Coronary artery (tissue), 2 donors: ENCODE data around the gene CENPF.

Experiments used
- DNase-seq: peaks from one replicate; pipeline ENCODE4 v3.0.0-alpha.2; 2017; ENCODE audit warnings: low spot score
- H3K27ac ChIP-seq, 2 donors: fragments of 200-600 bp; sonication (generic); one replicate each; pipeline ENCODE4 v1.5.1; 2016 to 2019
- H3K4me3 ChIP-seq: fragments of 200-600 bp; sonication (generic); 2 replicates; pipeline ENCODE4 v1.5.1; 2016; ENCODE audit warnings: mild to moderate bottlenecking, moderate library complexity
- TF ChIP-seq, protein P1 (sequence below): fragments of 200-600 bp; sonication (generic); IDR thresholded peaks from one replicate; pipeline ENCODE4 v1.5.1; 2019; ENCODE audit warnings: antibody characterized with exemption

The CENPF gene

DNA sequence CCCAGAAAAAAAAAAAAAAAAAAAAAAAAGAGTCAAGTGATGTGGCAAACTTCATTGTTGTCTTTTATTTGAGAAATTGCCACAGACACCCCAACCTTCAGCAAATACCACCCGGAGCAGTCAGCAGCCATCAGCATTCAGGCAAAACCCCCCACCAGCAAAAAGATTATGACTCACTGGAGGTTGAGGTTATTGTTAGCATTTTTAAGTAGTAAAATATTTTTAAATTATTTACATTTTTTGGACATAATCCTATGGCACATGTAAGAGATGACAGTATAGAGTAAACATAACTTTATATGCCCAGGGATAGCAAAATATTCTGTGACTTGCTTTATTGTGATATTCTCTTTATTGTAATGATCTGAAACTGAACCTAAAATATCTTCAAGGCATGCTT is 95.6 kb downstream of the CENPF start:
- TF ChIP-seq, protein P1, sequence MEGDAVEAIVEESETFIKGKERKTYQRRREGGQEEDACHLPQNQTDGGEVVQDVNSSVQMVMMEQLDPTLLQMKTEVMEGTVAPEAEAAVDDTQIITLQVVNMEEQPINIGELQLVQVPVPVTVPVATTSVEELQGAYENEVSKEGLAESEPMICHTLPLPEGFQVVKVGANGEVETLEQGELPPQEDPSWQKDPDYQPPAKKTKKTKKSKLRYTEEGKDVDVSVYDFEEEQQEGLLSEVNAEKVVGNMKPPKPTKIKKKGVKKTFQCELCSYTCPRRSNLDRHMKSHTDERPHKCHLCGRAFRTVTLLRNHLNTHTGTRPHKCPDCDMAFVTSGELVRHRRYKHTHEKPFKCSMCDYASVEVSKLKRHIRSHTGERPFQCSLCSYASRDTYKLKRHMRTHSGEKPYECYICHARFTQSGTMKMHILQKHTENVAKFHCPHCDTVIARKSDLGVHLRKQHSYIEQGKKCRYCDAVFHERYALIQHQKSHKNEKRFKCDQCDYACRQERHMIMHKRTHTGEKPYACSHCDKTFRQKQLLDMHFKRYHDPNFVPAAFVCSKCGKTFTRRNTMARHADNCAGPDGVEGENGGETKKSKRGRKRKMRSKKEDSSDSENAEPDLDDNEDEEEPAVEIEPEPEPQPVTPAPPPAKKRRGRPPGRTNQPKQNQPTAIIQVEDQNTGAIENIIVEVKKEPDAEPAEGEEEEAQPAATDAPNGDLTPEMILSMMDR, result no peak
- DNase-seq, result no peak
- Histone ChIP-seq H3K27ac (no peak overlapping the region), H3K4me3 (no peak overlapping the region)

DNA sequence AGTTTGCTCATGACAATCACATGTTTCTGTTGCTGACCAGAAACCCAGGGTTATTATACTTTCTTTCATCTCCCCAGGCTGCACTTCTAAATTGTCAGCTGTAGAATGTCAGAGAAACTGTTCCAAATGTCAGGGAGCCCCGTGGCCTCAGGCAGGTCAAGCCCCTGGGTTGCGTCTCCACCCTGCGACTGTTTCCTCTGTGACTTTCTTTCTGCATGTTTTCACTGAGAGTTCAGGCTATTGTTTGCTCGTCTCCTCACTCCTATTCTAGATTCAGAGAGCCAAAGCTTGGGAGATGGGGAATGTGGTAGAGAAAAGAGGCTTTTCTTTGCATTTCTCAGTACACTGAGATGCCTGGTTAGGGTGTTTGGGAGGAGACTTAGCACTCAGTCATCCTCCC is 97.4 kb downstream of the CENPF start:
- no peak overlapping the region for H3K4me3 ChIP-seq
- TF ChIP-seq, protein P1, result no peak
- DNase-seq, result no peak
- no peak overlapping the region for H3K27ac ChIP-seq

DNA sequence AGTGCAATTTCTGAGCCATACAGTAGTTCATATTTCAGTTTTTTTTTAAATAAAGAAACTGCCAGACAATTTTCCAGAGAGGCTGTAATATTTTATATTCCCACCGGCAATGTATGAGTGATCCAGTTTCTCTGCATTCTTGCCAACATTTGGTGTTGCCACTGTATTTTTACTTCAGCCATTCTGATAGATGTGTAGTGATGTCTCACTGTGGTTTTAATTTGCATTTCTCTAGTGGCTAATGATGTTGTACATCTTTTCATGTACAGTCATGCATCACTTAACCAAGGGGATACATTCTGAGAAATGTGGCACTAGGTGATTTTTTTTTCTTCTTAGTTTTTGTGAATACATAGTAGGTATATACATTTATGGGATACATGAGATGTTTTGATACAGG is 99.6 kb downstream of the CENPF start:
- no peak for DNase-seq
- no peak overlapping the region for H3K4me3 ChIP-seq
- TF ChIP-seq, protein P1, result no peak
- H3K27ac ChIP-seq, result no peak overlapping the region

DNA sequence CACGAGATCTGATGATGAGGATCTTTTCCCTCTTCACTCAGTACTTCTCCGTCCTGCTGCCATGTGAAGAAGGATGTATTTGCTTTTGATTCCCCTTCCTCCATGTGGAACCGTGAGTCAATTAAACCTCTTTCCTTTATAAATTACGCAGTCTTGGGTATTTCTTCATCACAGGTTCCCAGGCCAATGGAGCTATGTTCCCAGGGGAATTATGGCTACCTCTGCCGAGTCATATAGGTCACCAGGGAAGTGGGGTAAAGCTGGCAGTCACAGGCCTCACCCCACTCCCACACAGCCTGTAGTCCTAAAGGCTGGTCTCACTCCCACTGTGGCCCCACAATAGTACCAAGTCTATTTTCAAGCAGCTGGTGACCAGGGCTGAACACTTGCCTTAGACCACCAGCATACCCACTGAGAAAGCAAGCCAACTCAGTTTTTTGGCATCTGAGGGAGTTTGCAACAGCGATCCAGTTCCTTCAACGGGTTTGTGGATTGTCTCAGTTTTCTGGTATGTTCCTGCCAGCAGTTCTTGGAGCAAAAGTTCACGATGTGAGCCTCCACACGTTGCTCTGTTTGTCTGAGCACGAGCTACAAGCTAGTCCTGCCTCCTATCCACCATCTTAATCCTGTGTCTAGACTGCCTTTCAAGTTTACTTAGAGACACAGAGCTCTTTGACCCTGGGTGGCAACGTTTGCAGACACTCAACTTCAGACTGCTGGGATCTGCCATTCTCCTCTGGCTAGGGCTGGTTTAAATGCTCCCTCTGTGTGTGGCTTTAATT is 104.5 kb downstream of the CENPF start:
- TF ChIP-seq, protein P1, result no peak
- Histone ChIP-seq H3K4me3 (no peak overlapping the region), H3K27ac (no peak overlapping the region)
- no peak for DNase-seq

DNA sequence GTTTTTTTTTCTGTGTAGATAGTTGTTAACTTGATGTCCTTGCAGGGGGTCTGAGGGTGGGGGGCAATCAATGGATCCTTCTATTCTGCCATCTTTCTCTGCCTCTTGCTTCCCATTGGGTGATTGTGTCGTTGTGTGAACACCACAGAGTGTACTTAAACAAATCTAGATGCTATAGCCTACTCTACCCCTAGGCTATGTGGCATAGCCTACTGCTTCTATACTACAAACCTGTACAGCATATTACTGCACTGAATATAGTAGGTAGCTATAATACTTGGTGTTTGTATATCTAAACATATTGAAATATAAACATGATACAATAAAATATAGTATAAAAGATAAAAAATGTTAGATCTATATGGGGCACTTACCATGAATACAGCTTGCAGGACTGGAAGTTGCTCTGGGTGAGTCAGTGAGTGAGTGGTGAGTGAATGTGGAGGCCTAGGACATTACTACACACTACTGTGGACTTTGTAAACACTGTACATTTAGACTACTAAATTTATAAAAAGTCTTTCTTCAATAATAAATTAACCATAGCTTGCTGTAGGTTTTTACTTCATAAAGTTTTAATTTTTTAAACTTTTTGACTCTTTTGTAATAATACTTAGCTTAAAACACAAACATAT is 105.4 kb downstream of the CENPF start:
- H3K4me3 ChIP-seq, result no peak overlapping the region
- no peak overlapping the region for H3K27ac ChIP-seq
- no peak for DNase-seq
- TF ChIP-seq, protein P1, result no peak

DNA sequence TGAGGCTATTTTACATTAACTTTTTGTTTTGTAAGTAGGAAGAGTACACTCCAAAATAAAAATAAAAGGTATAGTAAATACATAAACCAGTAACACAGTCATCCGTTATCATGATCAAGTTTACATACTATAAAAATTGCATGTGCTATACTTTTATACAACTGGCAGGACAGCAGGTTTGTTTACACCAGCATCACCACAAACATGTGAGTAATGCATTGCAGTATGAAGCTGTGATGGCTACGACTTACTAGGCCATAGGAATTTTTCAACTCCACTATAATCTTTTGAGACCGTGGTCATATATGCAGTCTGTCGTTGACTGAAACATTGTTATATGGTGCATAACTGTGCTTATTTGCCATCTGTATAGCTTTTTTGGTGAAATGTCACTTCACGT is 106.2 kb downstream of the CENPF start:
- TF ChIP-seq, protein P1, result no peak
- no peak overlapping the region for H3K4me3 ChIP-seq
- no peak for DNase-seq

DNA sequence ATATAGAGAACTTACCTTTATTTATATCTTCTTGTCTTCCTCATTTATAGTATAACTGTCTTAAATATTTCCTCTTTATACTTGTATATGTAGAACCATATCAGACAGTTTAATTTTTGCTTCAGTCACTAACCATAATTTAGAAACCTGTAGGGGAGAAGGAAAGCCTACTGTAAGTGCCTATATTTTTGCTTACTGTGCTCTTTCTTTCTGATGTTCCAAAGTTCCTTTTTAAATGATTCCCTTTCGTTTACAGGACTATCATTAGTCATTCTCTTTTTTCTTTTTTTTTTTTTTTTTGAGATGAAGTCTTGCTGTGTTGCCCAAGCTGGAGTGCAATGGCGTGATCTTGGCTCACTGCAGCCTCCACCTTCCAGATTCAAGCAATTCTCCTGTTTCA is 109.7 kb downstream of the CENPF start:
- DNase-seq, result no peak
- no peak overlapping the region for H3K4me3 ChIP-seq
- TF ChIP-seq, protein P1, result no peak
- no peak overlapping the region for H3K27ac ChIP-seq

More for the DNA sequence above, 106.2 kb downstream of the CENPF start:
- H3K27ac ChIP-seq, result no peak overlapping the region
